GM15510 (cell line): ENCODE data around the gene SLC51B.

Experiments used
- POLR2A ChIP-seq: IDR thresholded peaks from 3 replicates; pipeline ENCODE4 v1.6.1; 2011; ENCODE audit warnings: borderline replicate concordance; ENCODE audit not compliant: insufficient read length; ENCODE audit errors: extremely low read depth

The SLC51B gene

DNA sequence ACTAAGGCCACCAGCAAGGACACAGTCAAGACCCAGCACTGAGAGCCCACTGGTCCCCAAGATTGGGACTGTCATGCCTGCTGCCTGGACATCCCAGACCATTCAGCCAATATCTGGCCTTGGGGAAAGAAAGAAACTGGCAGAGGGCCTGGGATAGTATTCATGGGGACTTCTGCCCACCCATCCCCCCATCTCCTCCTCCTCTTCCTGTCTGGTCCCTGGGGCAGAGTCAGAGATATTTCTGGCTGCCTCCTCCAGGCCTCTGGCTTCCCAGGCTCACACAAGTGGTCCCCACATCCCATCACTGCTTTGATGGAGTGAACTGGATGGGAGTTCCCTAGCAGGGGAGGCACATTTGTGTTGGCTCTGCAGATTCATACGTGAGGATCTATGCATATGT, 26.8 kb downstream of the SLC51B start:
- TF ChIP-seq POLR2A: no peak

DNA sequence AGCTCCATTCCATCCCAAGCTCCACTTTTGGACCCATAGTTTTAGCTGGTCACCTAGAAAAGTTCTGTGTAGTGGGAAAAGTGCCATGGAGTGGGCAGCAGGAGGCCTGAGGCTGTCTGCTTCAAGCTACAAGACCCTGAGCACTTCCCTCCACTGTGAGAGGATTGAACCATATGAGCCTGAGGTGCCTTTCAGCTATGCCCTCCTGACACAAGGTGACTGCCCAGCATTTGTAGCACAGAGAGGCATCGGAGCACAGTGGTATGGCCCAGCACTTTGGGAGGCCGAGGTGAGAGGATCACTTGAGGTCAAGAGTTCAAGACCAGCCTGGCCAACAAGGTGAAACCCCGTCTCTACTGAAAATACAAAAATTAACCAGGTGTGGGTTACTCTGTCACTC, 27.4 kb downstream of the SLC51B start:
- TF ChIP-seq POLR2A: no peak

- no peak for TF ChIP-seq POLR2A
These were observed 31.5 kb downstream of the SLC51B start, which contains the start of gene KBTBD13 for GRCh38 chr15:65076486-65077290. Gene KBTBD13 (plus strand): TSS chr15:65076746. CDS start chr15:65076816, 70 bp downstream.

DNA sequence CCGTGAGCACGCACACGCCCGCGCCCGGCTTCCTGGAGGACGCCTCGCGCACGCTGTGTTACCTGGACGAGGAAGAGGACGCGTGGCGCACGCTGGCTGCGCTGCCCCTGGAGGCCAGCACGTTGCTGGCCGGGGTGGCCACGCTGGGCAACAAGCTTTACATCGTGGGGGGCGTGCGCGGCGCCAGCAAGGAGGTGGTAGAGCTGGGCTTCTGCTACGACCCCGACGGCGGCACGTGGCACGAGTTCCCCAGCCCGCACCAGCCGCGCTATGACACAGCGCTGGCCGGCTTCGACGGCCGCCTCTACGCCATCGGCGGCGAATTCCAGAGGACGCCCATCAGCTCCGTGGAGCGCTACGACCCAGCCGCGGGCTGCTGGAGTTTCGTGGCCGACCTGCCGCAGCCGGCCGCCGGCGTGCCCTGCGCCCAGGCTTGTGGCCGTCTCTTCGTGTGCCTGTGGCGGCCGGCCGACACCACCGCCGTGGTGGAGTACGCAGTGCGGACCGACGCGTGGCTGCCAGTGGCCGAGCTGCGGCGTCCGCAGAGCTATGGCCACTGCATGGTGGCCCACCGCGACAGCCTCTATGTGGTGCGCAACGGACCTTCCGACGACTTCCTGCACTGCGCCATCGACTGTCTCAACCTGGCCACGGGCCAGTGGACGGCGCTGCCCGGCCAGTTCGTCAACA, 32.2 kb downstream of the SLC51B start:
- no peak for TF ChIP-seq POLR2A

DNA sequence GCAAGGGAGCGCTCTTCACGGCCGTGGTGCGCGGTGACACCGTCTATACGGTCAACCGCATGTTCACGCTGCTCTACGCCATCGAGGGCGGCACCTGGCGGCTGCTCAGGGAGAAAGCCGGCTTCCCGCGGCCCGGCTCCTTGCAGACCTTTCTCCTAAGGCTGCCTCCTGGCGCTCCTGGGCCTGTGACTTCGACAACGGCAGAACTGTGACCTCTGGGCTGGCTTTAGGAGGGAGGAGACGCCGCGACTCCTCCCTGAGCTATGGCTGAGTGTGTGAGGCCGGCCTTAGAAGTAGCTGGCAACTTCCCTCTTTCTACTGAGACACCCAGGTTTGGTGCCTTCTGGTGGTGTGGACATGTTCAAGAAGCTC, 32.8 kb downstream of the SLC51B start:
- no peak for TF ChIP-seq POLR2A

- TF ChIP-seq POLR2A: no peak
These were observed 34.4 kb downstream of the SLC51B start for GRCh38 chr15:65079580-65079979.

DNA sequence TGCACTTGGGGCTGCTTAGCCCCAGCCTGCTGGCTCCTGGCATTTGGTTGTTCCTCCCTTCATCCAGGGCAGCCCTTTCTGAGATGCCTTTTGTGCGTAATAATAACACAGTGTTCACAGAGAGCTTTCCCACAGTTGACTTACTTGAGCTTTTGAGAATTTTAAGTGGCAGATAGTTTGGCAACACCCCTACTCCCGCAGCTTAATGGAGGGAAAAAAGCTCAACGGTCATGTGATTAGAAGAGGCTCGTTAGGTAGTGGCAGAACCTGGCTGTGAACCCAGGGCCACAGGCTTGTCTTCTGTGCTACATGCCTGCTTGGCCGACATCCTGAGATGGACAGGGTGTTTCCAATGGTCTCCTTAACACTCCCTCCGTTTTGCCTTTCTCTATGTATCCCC, 36.1 kb downstream of the SLC51B start:
- TF ChIP-seq POLR2A: no peak

DNA sequence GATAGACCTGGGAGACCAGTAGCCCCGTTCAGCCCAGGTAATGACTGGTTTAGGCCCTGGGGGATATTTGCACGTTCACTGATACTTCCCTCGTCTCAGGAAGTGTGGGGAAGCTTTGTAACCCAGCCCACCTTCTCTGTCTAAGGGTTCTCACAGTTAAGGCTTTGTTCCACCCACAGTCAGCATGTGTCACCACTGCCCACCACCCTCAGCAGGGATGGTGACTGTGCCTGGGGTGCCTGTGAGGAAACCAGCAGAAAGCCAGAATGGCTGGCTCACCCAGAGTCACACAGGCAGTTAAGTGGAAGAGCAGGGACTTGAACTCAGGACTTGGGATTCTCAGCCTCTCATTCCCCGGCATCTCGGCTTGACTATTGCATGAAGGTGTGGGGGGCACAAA, 36.6 kb downstream of the SLC51B start:
- no peak for TF ChIP-seq POLR2A

GRCh38 chr15:65082303-65082953, 37.2 kb downstream of the SLC51B start:
- TF ChIP-seq POLR2A: no peak

GRCh38 chr15:65083262-65083701, 38.1 kb downstream of the SLC51B start:
- no peak for TF ChIP-seq POLR2A

DNA sequence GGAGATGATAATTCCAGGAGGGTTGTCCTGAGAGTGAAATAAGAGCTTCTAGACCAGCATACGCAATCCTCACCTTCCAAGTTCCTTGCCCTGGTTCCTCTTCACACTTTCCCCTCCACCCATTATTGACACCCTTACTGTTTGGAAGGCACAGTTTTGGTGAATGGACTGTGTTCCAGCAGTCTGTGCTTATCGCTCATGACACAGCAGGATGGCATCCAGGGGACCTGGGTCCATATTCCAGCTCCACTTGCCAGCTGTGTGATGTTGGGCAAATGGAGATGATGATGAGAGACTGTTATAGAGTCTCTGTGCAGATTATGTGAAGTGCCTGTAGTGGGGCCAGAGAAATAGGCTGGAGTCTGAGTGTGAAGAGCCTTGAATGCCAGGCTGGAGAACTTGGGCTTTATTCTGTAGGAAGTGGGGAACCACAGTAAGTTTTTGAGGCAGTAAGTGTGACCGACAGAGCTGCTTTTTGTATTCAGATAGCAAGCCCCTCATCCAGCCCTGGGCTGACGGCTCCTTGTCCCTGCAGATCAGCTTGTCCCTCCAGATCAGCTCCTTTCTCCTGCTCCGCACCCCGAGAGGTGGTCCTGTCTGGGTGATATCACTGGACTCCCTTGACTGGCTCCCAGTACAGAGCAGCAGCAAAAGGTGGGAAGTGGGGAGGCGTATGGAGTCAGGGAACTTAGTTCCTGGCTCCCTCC, 39.5 kb downstream of the SLC51B start:
- TF ChIP-seq POLR2A: no peak

DNA sequence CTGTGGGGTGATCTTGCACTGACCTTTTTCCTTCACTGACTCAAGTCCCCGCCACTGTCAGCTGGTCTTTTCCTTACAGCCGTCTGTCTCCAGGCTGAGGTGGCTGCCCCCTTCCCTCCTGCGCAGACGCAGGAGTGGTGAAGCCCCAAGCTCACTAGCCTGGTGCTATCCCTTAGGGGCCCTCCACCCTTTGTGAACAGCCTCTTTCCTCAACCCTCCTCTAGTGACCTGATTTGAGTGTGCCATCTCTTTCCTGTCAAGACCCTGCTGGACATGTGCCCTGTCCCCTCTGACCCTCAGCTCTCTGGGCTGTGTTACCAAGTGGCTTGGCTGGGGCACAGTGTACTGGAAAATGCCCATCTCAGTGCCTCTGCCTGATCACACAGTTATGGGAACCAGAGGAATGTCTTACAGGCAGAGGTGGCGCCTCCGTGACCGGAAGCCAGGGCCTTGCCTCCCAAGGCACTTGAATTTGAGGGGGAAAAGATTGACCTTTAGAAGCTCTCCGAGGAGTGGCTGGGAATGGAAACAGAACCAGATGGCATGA, 40.1 kb downstream of the SLC51B start:
- no peak for TF ChIP-seq POLR2A

DNA sequence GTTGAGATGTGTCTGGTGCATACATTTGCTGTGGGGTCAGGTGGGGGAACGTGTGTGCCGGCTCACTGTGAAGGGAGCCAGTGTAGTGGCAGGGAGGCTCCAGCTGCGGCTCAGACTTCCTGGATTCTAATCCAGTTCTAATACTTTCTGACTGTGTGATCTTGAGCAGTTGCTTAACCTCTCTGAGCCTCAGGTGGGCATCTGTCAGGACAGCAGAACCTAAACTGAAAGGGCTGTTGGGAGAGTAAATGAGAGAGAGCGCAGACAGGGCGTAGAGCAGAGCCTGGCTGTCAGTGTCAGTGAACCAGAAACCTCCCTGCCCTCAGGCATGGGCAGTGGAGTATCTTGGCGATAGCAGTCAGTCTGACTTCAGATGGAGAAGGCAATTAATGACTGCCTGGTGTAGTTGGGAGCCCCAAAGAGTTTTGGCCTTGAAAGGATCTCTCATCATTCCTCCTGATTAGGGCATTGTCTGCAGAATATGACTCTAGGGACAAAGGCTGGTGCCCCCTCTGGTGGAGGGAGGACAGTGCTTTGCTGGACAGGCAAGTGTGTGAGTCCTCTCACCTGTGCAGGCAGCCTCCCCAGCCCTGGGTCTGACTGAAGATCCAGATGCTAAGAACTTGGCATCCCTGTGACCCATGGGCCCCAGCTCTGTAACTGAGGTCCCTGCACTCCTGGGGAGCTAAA, 40.9 kb downstream of the SLC51B start:
- no peak for TF ChIP-seq POLR2A

- TF ChIP-seq POLR2A: no peak
These were observed 41.5 kb downstream of the SLC51B start for GRCh38 chr15:65086680-65087111.

GRCh38 chr15:65087411-65087810, 42.2 kb downstream of the SLC51B start:
- TF ChIP-seq POLR2A: no peak
